ENCODE data around the gene RIOK2.

DNA sequence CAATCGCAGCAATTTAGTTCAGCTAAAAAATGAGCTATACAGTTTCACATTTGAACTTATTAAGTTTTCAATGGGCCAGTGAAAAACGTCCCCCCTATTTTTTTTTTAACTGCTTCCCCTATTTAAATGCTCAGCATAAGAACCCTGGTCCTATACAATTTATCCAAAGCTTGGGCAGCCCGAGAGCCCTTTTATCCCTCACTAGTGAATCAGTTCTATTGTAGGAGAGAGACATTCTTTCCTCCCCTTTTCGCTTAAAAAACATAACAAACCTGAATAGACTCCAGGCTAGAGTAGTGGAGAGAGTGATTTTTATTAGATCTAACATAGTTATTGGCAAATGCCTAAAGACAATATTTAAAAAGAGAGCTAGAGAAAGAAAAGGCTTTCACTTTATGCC, 42.0 kb downstream of the RIOK2 start:
- TF ChIP-seq TAF1 (IDR thresholded peaks at IDR 0.05; ENCODE audit: borderline replicate concordance, insufficient read depth, low read length) = no peak
- TF ChIP-seq POLR2AphosphoS5 (IDR thresholded peaks at IDR 0.05; ENCODE audit: low read depth, low read length) = no peak
- TF ChIP-seq REST (IDR thresholded peaks at IDR 0.05; ENCODE audit: insufficient read depth in 1 of 2, low read depth in 2 of 2, low read length in 2 of 2) = no peak
- no peak for TF ChIP-seq FOXP2 (optimal IDR thresholded peaks at IDR 0.05; ENCODE audit: borderline replicate concordance, extremely low read depth, extremely low read length, insufficient read depth)

Data from PFSK-1 (cell line).